HEK293 (cell line): ENCODE data around the gene AGK.

Experiments
- CTCF ChIA-PET: fragments of 350-600 bp; formaldehyde crosslinking; extraction: SDS; loops from one replicate; lab custom pipeline; 2021; ENCODE audit warnings: antibody characterized with exemption; lab: Yijun Ruan, JAX
- POLR2A ChIA-PET: fragments of 300-600 bp; formaldehyde crosslinking; extraction: SDS; loops from one replicate; lab custom pipeline; 2020; ENCODE audit warnings: antibody characterized with exemption, inconsistent platforms; lab: Yijun Ruan, JAX
- H3K27ac ChIP-seq: fragments of 200-500 bp; sonication (Bioruptor generic); 2 replicates; pipeline ENCODE4 v1.5.1; 2014; ENCODE audit warnings: low read depth, low read length, control low read depth, inconsistent platforms; ENCODE audit errors: extremely low read depth
- H3K36me3 ChIP-seq, 2 experiments: fragments of 200-500 bp in 1 of 2; sonication (Bioruptor generic) in 1 of 2; 1 replicate in 1 of 2; 2 replicates in 1 of 2; pipeline ENCODE4 v1.5.1; 2014 to 2017; ENCODE audit warnings: inconsistent platforms in 2 of 2, low read length in 2 of 2; ENCODE audit not compliant: control insufficient read depth in 2 of 2, insufficient read depth in 1 of 2
- H3K4me1 ChIP-seq: fragments of 200-500 bp; sonication (Bioruptor generic); 2 replicates; pipeline ENCODE4 v1.5.1; 2014; ENCODE audit warnings: mild to moderate bottlenecking, low read length, inconsistent platforms; ENCODE audit not compliant: control insufficient read depth, insufficient read depth
- H3K4me3 ChIP-seq: 2 replicates; pipeline ENCODE4 v1.5.1; 2011; ENCODE audit warnings: low read depth, mild to moderate bottlenecking, control low read depth, low read length, moderate library complexity
- H3K9me3 ChIP-seq: fragments of 200-500 bp; sonication (Bioruptor generic); 2 replicates; pipeline ENCODE4 v1.5.1; 2014; ENCODE audit warnings: low read depth, low read length, inconsistent platforms; ENCODE audit not compliant: control insufficient read depth, insufficient read depth
- ZNF138 ChIP-seq: fragments of 450-650 bp; formaldehyde crosslinking; IDR thresholded peaks from 2 replicates; pipeline ENCODE4 v1.5.1; 2016; ENCODE audit warnings: missing biosample characterization, missing genetic modification characterization, borderline replicate concordance
- ZNF155 ChIP-seq: fragments of 450-650 bp; formaldehyde crosslinking; IDR thresholded peaks from 2 replicates; pipeline ENCODE4 v1.5.1; 2016; ENCODE audit warnings: missing biosample characterization, missing genetic modification characterization
- ZNF16 ChIP-seq: fragments of 450-650 bp; formaldehyde crosslinking; IDR thresholded peaks from 2 replicates; pipeline ENCODE4 v1.5.1; 2016; ENCODE audit warnings: low read depth, missing biosample characterization, missing genetic modification characterization
- ZNF239 ChIP-seq: fragments of 450-650 bp; formaldehyde crosslinking; IDR thresholded peaks from 2 replicates; pipeline ENCODE4 v1.5.1; 2016; ENCODE audit warnings: missing biosample characterization, missing genetic modification characterization
- ZNF266 ChIP-seq: fragments of 450-650 bp; formaldehyde crosslinking; IDR thresholded peaks from 2 replicates; pipeline ENCODE4 v1.5.1; 2016; ENCODE audit warnings: missing biosample characterization, missing genetic modification characterization, low read depth
- ZSCAN30 ChIP-seq: fragments of 450-650 bp; IDR thresholded peaks from 2 replicates; pipeline ENCODE4 v1.5.1; 2018; ENCODE audit warnings: missing biosample characterization, mild to moderate bottlenecking, missing genetic modification characterization, moderate library complexity
- TF ChIP-seq, protein P1 (sequence below): fragments of 450-650 bp; formaldehyde crosslinking; IDR thresholded peaks from 2 replicates; pipeline ENCODE4 v1.5.1; 2016; ENCODE audit warnings: missing biosample characterization, missing genetic modification characterization
- TF ChIP-seq, protein P2 (sequence below): fragments of 450-650 bp; formaldehyde crosslinking; IDR thresholded peaks from 2 replicates; pipeline ENCODE4 v1.5.1; 2016; ENCODE audit warnings: missing biosample characterization, missing genetic modification characterization, low read depth
- TF ChIP-seq, protein P3 (sequence below): fragments of 450-650 bp; formaldehyde crosslinking; IDR thresholded peaks from 2 replicates; pipeline ENCODE4 v1.5.1; 2017; ENCODE audit warnings: missing biosample characterization, missing genetic modification characterization
- TF ChIP-seq, protein P4 (sequence below): sonication (generic); formaldehyde crosslinking; IDR thresholded peaks from 2 replicates; pipeline ENCODE4 v1.8.1; 2022; ENCODE audit warnings: mild to moderate bottlenecking, moderate library complexity, missing genetic modification reagents

The AGK gene

DNA sequence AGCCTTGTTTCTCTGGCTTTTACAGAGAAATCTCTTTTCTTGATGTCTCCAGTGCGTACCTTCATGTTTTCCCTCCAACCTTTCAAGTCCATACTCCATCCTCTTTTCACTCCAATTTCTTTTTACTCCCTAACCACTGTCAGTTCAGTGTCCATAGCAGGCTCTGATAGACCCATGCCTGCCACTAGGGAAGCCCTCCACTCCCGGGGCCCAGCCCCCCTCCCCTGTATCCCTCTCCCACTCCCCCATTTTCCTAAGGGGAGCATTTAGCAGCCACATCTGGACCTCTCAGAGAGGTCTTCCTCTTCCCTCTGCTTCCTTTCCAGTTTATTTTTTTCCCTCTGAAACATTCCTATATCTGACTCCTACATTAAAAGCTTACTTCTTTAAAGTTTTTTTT, 117.6 kb downstream of the AGK start (continued):
- TF ChIP-seq, protein P1, sequence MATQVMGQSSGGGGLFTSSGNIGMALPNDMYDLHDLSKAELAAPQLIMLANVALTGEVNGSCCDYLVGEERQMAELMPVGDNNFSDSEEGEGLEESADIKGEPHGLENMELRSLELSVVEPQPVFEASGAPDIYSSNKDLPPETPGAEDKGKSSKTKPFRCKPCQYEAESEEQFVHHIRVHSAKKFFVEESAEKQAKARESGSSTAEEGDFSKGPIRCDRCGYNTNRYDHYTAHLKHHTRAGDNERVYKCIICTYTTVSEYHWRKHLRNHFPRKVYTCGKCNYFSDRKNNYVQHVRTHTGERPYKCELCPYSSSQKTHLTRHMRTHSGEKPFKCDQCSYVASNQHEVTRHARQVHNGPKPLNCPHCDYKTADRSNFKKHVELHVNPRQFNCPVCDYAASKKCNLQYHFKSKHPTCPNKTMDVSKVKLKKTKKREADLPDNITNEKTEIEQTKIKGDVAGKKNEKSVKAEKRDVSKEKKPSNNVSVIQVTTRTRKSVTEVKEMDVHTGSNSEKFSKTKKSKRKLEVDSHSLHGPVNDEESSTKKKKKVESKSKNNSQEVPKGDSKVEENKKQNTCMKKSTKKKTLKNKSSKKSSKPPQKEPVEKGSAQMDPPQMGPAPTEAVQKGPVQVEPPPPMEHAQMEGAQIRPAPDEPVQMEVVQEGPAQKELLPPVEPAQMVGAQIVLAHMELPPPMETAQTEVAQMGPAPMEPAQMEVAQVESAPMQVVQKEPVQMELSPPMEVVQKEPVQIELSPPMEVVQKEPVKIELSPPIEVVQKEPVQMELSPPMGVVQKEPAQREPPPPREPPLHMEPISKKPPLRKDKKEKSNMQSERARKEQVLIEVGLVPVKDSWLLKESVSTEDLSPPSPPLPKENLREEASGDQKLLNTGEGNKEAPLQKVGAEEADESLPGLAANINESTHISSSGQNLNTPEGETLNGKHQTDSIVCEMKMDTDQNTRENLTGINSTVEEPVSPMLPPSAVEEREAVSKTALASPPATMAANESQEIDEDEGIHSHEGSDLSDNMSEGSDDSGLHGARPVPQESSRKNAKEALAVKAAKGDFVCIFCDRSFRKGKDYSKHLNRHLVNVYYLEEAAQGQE (tag by site-specific recombination) = no peak
- TF ChIP-seq, protein P2, sequence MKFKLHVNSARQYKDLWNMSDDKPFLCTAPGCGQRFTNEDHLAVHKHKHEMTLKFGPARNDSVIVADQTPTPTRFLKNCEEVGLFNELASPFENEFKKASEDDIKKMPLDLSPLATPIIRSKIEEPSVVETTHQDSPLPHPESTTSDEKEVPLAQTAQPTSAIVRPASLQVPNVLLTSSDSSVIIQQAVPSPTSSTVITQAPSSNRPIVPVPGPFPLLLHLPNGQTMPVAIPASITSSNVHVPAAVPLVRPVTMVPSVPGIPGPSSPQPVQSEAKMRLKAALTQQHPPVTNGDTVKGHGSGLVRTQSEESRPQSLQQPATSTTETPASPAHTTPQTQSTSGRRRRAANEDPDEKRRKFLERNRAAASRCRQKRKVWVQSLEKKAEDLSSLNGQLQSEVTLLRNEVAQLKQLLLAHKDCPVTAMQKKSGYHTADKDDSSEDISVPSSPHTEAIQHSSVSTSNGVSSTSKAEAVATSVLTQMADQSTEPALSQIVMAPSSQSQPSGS (tag by site-specific recombination) = no peak
- TF ChIP-seq, protein P3, sequence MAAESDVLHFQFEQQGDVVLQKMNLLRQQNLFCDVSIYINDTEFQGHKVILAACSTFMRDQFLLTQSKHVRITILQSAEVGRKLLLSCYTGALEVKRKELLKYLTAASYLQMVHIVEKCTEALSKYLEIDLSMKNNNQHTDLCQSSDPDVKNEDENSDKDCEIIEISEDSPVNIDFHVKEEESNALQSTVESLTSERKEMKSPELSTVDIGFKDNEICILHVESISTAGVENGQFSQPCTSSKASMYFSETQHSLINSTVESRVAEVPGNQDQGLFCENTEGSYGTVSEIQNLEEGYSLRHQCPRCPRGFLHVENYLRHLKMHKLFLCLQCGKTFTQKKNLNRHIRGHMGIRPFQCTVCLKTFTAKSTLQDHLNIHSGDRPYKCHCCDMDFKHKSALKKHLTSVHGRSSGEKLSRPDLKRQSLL (tag by site-specific recombination) = no peak

DNA sequence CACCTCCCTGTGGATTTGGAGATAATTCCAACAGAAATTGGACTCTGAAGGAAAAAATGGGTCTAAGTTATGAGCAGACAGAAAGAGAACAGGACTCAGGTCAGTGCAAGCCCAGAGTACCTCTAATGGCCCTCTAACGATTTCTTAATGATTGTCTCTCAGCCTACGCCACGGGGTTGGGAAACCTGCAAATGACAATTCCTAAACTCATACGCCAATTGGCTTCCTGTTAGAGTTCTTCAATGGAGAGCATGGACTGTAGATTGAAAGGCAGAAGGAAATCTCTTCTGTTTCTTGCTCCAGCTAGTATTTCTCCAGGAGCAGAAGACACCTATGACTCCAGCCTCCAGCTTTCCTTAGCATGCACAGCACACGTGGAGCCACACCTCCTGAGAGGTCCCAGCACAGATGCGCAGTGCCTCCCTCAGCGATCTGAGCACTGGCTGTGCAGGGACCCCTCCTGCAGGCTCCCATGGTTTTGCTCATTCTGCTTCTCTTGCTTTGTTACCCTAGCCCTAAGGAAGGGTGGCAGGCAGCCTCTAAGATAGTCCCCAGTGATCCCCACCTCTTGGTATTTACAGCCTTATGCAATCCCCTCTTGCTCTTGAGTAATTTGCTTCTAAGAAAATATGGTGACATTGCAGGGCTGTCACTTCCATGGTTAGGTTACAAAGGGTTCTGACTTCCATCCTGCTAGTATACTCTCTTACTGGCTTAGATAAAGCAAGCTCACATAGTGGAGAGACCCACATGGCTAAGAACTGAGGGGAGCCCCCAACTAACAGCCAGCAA, 120.7 kb downstream of the AGK start:
- no peaks in the 10 kb centered on the region for H3K4me1 ChIP-seq
- peaks cover 0 to 30% of the 10 kb centered on the region in 2 experiments; a peak in 1 of 3 replicates for H3K36me3 ChIP-seq
- H3K4me3 ChIP-seq = no peak overlapping the region
- POLR2A ChIA-PET = no interaction called here
- TF ChIP-seq ZNF138 (tag by site-specific recombination) = no peak
- TF ChIP-seq, all 188 proteins: peak for 0
- no peak overlapping the region for H3K27ac ChIP-seq
- no peaks in the 10 kb centered on the region for H3K9me3 ChIP-seq
- CTCF ChIA-PET = interaction anchor here (1.3 kb wide), 1 partner anchor 66 kb away, joined by 4 read pairs; the partner anchor contains the start of gene SSBP1

DNA sequence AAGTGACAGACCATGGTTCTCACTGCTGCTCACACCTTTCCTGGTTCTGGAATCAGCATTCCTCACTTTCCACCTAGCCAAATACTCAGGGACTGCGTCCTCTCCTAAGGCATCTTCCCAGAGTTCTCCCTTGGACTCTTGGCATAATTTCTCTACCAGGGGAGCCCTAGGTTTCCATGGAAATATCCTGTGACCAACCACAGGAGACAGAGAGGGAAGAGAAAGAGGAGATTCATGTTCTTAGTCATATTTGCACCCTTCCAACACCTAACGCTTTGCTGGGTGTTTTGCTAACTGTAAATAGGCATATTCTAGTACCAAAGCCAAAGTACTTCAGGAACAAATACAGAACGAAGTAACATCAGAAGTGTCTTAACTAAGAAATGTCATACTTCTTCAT, 122.1 kb downstream of the AGK start:
- ChIA-PET CTCF (interaction anchor here (0.6 to 1.3 kb wide), 2 partner anchors 19 to 65 kb away, joined by 3 to 4 read pairs; partner anchors contain the start of gene SSBP1), POLR2A (no interaction called here)
- peaks cover 0 to 33% of the 10 kb centered on the region in 2 experiments; a peak in 1 of 3 replicates for H3K36me3 ChIP-seq
- TF ChIP-seq ZNF155 (tag by site-specific recombination) = no peak
- TF ChIP-seq ZNF16 (tag by site-specific recombination) = no peak
- no peak for TF ChIP-seq ZNF266 (tag by site-specific recombination)
- TF ChIP-seq, protein P4, sequence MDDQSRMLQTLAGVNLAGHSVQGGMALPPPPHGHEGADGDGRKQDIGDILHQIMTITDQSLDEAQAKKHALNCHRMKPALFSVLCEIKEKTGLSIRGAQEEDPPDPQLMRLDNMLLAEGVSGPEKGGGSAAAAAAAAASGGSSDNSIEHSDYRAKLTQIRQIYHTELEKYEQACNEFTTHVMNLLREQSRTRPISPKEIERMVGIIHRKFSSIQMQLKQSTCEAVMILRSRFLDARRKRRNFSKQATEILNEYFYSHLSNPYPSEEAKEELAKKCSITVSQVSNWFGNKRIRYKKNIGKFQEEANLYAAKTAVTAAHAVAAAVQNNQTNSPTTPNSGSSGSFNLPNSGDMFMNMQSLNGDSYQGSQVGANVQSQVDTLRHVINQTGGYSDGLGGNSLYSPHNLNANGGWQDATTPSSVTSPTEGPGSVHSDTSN = no peak
- no peak for TF ChIP-seq ZNF239 (tag by site-specific recombination)
- no peak for TF ChIP-seq ZSCAN30 (tag by site-specific recombination)
- no peaks in the 10 kb centered on the region for H3K9me3 ChIP-seq
- no peak overlapping the region for H3K4me3 ChIP-seq
- no peak overlapping the region for H3K27ac ChIP-seq
- H3K4me1 ChIP-seq = no peaks in the 10 kb centered on the region
